Ectodermal cell (in vitro differentiated cells): ENCODE measurements around the gene LYST.

Source experiments
- H3K27ac ChIP-seq: 2 replicates; pipeline ENCODE4 v1.7.0; 2013; ENCODE audit warnings: mild to moderate bottlenecking, low read depth, low read length; ENCODE audit not compliant: insufficient read depth, poor library complexity, severe bottlenecking
- H3K27me3 ChIP-seq: 2 replicates; pipeline ENCODE4 v1.7.0; 2013; ENCODE audit warnings: mild to moderate bottlenecking, low read length; ENCODE audit not compliant: insufficient read depth, control insufficient read depth, poor library complexity, severe bottlenecking
- H3K36me3 ChIP-seq: one replicate; pipeline ENCODE4 v1.7.0; 2013; ENCODE audit warnings: low read length; ENCODE audit not compliant: control insufficient read depth, insufficient read depth
- H3K4me1 ChIP-seq: one replicate; pipeline ENCODE4 v1.7.0; 2013; ENCODE audit warnings: low read length; ENCODE audit not compliant: control insufficient read depth, insufficient read depth
- H3K4me3 ChIP-seq: 2 replicates; pipeline ENCODE4 v1.7.0; 2013; ENCODE audit warnings: low read depth, low read length, control low read depth; ENCODE audit not compliant: insufficient read depth
- H3K9me3 ChIP-seq: 2 replicates; pipeline ENCODE4 v1.7.0; 2013; ENCODE audit warnings: mild to moderate bottlenecking, low read length, moderate library complexity; ENCODE audit not compliant: control insufficient read depth
- WGBS, 2 experiments: methylation state at CpG; one replicate each; pipeline ENCODE4 v1.1.7; 2013; ENCODE audit warnings: missing lambda C conversion rate in 2 of 2; 5-methylcytosine and 5-hydroxymethylcytosine counted together

Gene LYST

DNA sequence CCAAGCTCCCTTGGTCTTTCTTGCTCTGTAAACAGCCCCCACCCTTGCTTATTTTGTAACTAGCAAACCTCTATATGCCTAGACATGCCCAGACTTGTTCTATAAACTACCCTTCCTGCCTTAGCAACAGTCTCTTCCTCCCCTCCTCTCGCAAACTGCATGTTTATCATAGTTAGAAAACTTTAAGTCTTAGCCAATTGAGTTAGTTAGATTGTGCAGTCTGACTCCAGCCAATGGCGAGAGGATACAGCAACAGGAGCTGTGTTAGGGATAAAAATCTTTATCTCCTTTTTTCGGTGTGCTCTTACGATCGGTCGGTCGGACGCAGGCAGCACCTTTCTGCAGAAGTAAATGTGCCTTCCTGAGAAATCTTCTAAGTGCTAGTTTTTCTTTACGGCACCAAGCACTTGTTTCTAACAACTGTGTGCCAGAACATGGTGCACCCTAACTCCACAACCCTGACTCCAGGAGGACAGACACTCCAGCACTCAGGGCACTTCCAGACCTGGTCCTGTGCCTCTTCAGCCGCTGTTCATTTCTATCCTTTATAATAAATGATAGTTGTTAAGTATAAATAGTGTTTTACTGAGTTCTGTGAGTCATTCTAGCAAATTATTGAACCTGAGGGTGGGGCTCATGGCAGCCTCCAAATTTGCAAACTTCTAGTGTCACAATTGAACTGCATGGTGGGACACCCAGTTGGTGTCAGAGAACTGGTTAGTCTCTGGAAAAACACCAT lies 191.4 kb downstream of the LYST start:
- H3K27ac ChIP-seq: no peak overlapping the region
- no peaks in the 10 kb centered on the region for H3K27me3 ChIP-seq
- no peaks in the 10 kb centered on the region for H3K4me1 ChIP-seq
- peaks cover under 1% of the 10 kb centered on the region for H3K9me3 ChIP-seq
- peaks cover 5% of the 10 kb centered on the region for H3K36me3 ChIP-seq
- WGBS, 2 experiments: 95% methylated on average over 8 to 9 of the region's 10 CpGs
- no peak overlapping the region for H3K4me3 ChIP-seq

DNA sequence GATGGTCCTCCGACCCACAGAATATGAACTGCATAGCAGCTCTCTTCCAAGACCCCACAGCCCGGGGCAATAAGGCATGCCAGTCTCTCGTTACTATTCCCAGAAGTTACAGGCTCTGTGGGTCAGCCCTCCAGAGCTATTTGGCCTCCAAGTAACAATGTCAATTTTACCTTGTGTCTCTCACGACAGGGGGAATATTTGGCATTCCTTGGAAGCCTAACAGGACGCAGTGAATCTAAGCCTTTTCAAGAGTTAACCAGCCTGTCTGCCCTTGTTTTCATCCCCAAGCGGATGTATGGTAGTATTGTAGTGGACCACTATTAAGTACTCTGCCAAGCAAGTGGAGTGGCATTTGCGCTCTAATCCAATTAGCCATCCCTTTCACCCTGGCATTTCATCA lies 192.7 kb downstream of the LYST start:
- Histone ChIP-seq H3K27ac (no peak overlapping the region), H3K4me3 (no peak overlapping the region), H3K4me1 (no peaks in the 10 kb centered on the region), H3K27me3 (no peaks in the 10 kb centered on the region), H3K9me3 (peaks cover 2% of the 10 kb centered on the region), H3K36me3 (peaks cover 5% of the 10 kb centered on the region)
- 64 to 69% methylated on average over 7 of the region's 7 CpGs for WGBS, 2 experiments

DNA sequence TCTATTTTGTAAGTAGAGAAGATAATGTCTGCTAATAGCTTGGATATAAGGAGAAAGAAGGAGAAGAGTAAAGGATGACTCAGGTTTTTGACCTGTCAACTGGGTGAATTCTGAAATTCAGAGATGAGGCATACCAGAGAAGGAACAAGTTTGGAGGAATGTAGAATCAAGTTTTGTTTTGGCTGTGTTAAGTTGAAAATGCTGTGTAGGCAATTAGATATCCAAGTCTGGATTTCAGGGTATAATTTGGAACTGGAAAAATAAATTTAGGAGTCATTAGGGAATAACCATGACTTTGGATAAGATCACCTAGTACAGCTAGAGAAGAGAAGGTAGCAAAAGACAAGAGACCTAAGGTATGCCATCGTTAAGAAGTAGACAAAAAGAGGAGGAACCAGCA lies 194.7 kb downstream of the LYST start:
- Histone ChIP-seq H3K4me1 (no peaks in the 10 kb centered on the region), H3K36me3 (peaks cover 5% of the 10 kb centered on the region), H3K27ac (no peak overlapping the region), H3K9me3 (peaks cover 2% of the 10 kb centered on the region), H3K4me3 (no peak overlapping the region), H3K27me3 (no peaks in the 10 kb centered on the region)
- WGBS, 2 experiments: 91 to 94% methylated on average over 1 of the region's 1 CpG

DNA sequence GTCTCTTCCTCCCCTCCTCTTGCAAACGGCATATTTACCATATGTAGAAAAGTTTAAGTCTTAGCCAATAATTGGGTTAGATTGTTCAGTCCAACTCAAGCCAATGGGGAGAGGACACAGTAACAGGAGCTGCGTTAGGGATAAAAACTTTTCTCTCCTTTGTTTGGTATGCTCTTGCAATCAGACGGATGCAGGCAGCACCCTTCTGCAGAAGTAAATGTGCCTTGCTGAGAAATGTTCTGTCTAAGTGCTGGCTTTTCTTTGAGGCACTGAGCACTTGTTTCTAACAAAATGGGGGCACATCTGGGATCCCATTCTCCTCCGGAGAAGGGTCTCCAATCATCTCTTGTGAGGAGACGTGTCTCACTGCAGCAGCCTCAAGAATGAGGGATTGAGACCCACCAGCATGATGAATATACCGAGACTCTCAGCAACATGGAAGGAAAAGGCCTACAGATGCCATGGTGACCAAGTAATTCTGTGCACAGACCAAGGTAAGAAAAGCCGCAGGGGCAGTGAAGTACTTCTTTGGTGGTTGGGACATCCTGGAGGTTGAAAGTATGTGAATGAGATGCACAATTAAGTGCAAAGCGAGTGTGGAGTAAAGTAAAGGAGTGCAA lies 196.4 kb downstream of the LYST start:
- Histone ChIP-seq H3K36me3 (peaks cover 3% of the 10 kb centered on the region), H3K4me3 (no peak overlapping the region), H3K27ac (no peak overlapping the region), H3K4me1 (no peaks in the 10 kb centered on the region), H3K27me3 (no peaks in the 10 kb centered on the region), H3K9me3 (peaks cover 2% of the 10 kb centered on the region)
- whole genome bisulfite sequencing, 2 experiments: 95% methylated on average over 7 to 8 of the region's 8 CpGs

DNA sequence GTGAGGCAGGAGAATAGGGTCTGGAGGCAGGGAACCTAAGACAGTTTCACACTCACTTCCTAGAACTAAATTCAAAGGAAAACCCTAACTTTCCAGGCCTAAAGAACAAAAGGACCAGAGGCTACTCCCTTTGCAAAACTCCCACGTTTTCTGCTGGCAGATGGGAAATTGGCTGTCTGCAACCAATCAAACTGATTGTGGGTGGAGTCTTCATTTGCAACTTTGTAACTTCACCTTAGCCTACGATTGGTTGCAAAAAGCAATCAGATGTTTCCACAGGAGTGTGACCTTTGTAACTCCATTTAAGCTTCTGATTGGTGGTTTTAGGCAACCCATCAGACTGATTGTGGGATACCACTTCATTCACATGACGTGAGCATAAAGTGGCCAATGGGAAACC lies 197.4 kb downstream of the LYST start:
- no peaks in the 10 kb centered on the region for H3K4me1 ChIP-seq
- H3K9me3 ChIP-seq: peaks cover 2% of the 10 kb centered on the region
- 90 to 94% methylated on average over 3 of the region's 3 CpGs for WGBS, 2 experiments
- H3K27ac ChIP-seq: no peak overlapping the region
- H3K36me3 ChIP-seq: no peaks in the 10 kb centered on the region
- H3K4me3 ChIP-seq: no peak overlapping the region
- no peaks in the 10 kb centered on the region for H3K27me3 ChIP-seq

DNA sequence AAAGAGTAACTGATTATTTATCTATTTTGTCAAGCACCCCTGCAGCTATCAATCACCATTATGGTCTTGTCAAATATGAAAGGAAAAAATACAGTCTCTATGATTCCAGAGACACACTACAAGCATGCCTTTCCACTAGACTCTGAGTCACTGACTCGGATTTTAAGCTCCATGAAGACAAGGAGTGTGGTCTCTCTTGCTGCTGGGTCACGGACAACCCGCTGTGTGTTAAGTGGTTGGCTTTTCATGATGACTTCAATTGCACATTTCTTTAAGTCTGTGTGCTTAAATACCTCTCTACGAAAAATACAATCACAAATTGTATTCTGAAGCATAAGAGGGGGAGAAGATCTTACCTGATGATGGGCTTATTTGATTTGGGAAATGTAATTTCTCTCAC lies 203.1 kb downstream of the LYST start:
- H3K36me3 ChIP-seq: no peaks in the 10 kb centered on the region
- no peak overlapping the region for H3K27ac ChIP-seq
- H3K4me3 ChIP-seq: no peak overlapping the region
- H3K9me3 ChIP-seq: no peaks in the 10 kb centered on the region
- WGBS, 2 experiments: 86 to 93% methylated on average over 3 to 4 of the region's 4 CpGs
- H3K4me1 ChIP-seq: no peaks in the 10 kb centered on the region
- no peaks in the 10 kb centered on the region for H3K27me3 ChIP-seq

DNA sequence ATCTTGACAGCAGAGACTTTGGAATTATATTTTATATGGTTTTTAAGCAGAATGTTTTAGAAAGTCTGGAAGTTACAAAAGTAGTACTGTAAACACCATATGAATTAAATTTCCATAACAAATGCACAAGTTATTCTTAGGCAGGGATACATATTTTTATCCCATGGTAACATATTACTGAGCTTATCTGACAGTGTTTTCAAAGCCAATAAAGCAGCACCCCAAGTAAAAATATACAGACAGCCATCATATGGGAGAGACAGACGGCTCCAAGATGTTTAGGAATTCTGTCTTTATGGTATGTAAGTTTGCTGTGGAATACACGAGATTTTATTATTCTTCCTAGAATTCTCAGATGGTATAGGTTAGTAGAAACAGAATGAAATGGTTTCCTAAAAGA lies 205.1 kb downstream of the LYST start:
- Histone ChIP-seq H3K27me3 (no peaks in the 10 kb centered on the region), H3K4me1 (no peaks in the 10 kb centered on the region), H3K36me3 (no peaks in the 10 kb centered on the region), H3K4me3 (no peak overlapping the region), H3K9me3 (no peaks in the 10 kb centered on the region), H3K27ac (no peak overlapping the region)
- WGBS, 2 experiments: 82 to 83% methylated on average over 2 of the region's 2 CpGs

DNA sequence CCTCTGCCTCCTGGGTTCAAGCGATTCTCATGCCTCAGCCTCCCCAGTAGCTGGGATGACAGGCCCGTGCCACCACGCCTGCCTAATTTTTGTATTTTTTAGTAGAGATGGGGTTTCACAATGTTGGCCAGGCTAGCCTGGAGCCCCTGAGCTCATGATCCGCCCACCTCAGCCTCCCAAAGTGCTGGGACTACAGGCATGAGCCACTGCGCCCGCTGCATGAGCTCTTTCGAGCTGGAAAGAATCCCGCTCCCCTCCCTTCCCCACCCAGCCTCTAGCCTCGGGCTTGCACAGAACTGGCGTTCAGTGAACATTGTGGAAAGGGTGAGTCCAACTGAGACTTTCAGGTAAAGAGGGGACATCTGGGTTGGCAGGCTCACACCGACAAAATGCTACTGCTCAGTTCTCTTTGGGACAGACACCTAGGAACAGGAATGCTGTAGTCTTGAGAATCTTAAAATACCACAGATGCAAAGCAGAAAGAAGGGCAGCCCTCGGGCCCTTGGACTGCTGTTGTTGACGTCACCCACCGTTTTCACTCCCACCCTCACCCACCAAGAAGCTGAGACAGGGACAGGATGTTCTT lies 207.4 kb downstream of the LYST start:
- H3K27ac ChIP-seq: no peak overlapping the region
- no peaks in the 10 kb centered on the region for H3K4me1 ChIP-seq
- H3K9me3 ChIP-seq: no peaks in the 10 kb centered on the region
- WGBS, 2 experiments: 89 to 92% methylated on average over 14 of the region's 14 CpGs
- H3K36me3 ChIP-seq: no peaks in the 10 kb centered on the region
- H3K27me3 ChIP-seq: no peaks in the 10 kb centered on the region
- H3K4me3 ChIP-seq: no peak overlapping the region

DNA sequence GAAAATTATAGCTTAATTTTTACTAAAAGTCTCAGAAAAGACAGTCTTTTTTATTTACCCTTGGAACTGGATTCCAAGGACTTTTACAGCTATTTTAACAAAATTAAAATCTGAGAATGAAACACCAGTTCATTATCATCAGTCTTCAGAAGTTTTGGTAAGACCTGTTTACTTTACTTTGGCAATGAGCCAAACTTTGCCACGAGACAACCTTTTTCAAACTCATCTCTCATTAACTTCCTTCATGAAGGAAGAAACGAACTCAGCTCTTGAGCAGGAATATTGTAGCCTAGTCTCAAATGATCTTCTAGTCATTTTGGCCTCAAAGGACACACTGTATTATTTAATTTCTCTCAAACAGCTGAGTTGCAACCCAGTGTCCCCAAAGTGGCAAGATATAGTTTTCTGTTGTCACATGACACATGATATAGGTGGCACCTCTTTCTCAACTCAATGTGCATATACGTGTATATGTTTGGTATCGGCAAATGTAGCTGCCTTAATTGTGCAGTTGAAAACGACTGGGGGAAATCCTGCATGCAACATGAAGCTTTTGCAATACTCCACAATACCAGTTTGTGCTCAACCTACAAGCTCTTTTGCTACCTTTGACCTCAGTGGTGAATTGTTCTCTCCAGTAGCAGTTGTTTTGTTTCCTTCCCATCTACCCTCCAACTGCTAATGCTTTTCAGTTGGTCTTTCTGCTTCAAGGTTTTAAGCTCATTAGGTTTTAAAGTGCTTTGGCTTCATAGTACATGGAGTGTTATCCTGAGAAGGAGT lies 208.8 kb downstream of the LYST start:
- WGBS, 2 experiments: 93 to 94% methylated on average over 5 of the region's 5 CpGs
- H3K27ac ChIP-seq: no peak overlapping the region
- H3K36me3 ChIP-seq: no peaks in the 10 kb centered on the region

DNA sequence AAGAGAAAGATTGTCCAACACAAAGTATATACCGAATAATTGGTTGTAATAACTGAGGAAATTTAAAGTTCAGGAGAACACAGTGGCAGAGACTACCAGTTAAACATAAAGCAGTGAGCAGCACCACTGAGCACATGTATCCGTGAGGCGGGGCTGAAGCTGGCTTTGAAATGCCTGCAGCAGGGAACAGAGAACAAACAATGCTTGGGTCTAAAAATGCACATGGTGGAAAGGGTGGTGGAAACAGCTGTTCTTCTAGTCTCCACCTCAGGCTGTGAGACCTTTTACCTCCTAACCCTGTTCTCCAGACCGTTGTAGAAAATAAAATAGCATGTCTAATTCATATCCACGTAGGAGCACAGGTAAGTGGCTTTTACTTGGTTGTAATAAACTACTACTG lies 209.4 kb downstream of the LYST start:
- H3K9me3 ChIP-seq: no peaks in the 10 kb centered on the region
- H3K4me1 ChIP-seq: no peaks in the 10 kb centered on the region
- H3K36me3 ChIP-seq: no peaks in the 10 kb centered on the region
- H3K27me3 ChIP-seq: peaks cover 7% of the 10 kb centered on the region
- H3K27ac ChIP-seq: no peak overlapping the region
- WGBS, 2 experiments: 88 to 89% methylated on average over 3 to 5 of the region's 5 CpGs
- H3K4me3 ChIP-seq: no peak overlapping the region

More for the DNA sequence above, 208.8 kb downstream of the LYST start:
- Histone ChIP-seq H3K9me3 (no peaks in the 10 kb centered on the region), H3K4me1 (no peaks in the 10 kb centered on the region), H3K27me3 (peaks cover under 1% of the 10 kb centered on the region), H3K4me3 (no peak overlapping the region)
